Hematopoietic multipotent progenitor cell treated with erythropoietin and hydrocortisone succinate and interleukin-3 and kit ligand, for 15 days (in vitro differentiated cells): ENCODE results near the gene STPG3.

Experiments used
- DNase-seq: peaks from one replicate; pipeline ENCODE4 v3.0.0-alpha.2; 2015; ENCODE audit warnings: low spot score

The STPG3 gene

GRCh38 chr9:137266585-137267453 lies 15.7 kb downstream of the STPG3 start:
- no peak for DNase-seq

DNA sequence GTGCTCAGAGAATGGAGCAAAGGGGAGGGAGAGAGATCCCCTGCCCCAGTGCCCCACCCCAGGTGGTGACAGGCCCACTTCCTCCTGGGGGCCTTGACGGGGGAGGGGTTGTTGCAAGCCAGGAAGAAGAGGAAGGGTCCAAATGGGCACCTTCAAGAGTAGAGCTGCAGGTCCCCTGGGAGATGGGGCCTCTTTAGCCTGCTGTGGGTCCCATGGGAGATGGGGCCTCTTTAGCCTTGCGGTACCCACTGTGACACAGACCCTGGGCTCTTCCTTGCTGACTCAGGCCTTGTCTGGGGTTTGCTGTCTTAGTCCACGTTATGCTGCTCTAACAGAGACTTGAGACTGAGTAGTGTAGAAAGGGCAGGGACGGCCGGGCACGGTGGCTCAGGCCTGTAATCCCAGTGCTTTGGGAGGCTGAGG lies 16.9 kb downstream of the STPG3 start:
- DNase-seq = no peak

- no peak for DNase-seq
These were observed 17.6 kb downstream of the STPG3 start for GRCh38 chr9:137268538-137269201.

GRCh38 chr9:137269231-137269772 lies 18.2 kb downstream of the STPG3 start:
- DNase-seq = no peak

- DNase-seq = no peak
These were observed 20.0 kb downstream of the STPG3 start for GRCh38 chr9:137270929-137271695.

GRCh38 chr9:137271696-137272076 lies 20.6 kb downstream of the STPG3 start:
- DNase-seq = no peak

DNA sequence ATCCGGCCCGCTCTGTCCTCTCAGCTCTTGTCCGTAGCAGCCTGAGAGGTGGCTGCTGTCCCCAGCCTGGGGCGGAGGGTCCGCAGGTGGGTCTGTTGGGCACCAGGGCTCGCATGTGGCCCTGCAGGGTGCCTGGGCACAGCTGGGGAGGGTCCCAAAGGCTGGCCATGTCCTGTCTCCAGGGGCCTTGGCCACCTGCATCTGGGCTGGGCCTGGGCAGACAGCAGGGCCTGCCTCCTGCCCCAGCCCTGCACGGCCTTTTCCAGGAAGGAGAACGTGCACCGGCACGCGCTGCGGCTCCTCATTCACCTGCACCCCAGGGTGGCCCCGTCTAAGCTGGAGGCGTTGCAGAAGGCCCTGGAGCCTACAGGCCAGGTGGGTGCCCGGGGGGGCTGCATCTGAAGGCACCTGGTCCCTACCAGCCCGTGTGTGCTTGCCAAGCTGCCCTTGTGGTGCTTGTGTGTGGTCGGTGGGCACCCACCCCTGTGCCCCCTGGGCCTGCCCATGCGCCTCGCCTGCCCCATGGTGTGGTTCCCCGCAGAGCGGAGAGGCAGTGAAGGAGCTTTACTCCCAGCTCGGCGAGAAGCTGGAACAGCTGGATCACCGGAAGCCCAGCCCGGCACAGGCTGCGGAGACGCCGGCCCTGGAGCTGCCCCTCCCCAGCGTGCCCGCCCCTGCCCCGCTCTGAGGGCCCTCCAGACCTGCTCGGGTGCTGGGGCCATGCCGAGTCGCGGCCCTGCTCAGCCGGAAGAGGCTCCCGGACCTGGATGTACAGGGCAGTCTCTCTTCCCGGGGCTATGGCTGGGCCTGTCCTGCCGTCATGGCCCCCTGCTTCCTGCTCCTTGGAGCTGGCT lies 21.4 kb downstream of the STPG3 start:
- DNase-seq = no peak

- DNase-seq = no peak
These were observed 22.0 kb downstream of the STPG3 start for GRCh38 chr9:137273095-137273490.

DNA sequence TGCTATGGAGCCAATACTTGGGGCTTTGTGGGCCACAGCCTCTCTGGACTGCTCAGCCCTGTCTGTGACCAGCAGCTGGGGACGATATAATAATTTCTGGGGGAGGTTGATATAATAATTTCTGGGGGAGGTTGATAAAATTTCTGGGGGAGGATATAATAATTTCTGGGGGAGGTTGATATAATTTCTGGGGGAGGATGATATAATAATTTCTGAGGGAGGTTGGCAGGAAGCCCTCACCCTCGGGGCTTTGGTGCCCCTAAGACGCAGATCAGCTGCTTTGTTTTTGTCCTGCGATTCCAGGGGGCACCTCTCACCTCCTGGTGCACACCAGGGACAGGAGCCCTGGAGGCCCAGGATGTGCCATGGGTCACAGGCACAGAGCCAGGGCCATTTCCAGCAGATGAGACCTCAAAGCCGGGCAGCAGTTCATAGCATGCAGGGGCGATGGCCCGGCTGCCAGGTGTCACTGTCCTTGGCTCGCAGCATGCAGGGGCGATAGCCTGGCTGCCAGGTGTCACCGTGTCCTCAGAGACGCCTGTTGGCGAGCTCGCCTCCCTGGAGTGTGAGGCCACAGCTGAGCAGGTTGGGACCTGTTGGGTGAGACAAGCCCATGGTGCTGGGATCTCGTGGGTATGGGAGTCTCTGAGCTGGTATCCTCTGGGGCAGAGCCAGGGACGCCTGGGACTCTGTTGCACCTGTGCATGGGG lies 22.7 kb downstream of the STPG3 start:
- DNase-seq = no peak

GRCh38 chr9:137275203-137275587 lies 24.1 kb downstream of the STPG3 start:
- DNase-seq = no peak

DNA sequence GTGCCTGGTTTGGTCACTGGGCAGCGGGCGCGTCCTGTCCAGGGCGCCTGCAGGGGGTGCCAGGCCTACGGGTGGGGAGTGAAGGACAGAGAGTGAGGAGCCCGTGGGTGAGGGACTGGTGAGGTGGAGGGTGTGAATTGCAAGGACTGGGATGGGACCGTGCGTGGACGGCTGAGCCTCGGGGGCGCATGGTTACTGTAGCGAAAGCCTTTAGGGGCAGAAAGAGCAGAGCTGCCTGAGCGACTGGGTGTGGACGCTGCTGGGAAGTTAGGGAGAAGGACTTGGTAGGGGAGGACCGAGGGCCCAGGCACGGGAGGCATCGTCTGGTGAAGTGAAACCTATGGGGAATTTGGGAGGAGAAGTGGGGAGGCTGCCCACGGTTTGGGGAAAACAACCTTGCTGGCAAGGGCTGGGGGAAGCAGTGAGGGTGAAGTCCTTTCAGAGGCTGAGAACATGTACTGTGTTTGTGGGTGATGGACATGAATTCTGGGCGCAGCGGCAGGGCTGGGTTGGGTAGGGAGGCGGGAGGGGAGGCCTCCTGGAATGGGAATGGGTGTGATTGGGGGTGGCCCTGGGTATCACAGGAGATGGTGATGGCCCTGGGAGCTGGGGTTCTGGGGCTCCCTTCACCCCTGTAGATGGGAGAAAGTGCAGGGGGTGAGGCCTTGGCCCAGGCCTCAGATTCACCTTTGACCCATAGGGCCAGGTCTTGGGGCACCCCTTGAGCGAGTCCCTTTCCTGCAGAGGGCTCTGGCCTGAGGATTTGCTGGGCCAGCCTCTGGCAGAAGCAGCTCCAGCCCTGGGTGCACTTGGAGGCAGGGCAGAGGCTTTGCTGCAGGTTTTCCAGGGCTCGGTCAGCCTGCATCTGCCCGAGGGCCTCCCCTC lies 24.7 kb downstream of the STPG3 start:
- DNase-seq = no peak

GRCh38 chr9:137276473-137277328 lies 25.6 kb downstream of the STPG3 start:
- no peak for DNase-seq

DNA sequence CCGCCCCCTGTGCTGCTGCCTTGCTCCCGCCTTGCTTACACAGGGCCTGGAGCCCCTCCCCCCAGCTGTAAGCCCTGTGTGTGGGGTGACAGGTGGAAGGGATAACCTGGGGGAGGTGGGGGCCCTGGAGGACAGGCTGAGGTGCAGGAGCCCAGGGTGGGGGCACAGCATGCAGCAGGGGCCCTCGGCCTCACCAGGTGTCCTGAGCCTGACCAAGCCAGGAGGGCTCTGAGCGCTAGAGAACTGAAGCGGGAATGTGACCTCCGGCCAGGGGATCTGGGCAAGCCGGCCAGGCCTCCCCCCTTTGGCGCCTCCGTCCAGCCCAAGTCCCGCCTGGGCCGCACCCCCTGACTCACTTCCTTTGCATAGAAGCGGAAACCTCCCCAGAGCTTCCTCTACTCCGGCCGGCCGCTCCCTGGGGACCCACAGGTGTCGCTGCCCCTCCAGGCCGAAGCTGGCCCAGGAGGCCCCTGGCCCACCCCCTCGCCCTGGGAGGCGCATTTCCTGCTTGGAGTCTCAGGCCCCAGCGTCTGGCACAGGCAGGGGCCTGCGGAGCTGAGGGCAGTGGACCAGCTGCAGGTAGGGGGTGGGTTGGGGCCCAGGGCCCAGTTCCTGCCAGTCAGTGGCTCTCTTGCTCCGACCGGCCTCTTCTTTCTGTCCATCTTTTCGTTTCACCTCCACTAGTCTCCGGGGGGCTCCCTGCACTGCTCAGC lies 26.4 kb downstream of the STPG3 start, which contains the start of gene TOR4A:
Gene TOR4A (plus strand): TSS at position 398 of the 713 bp plus-strand sequence. CDS start 964 bp downstream, outside the sequence.
- DNase-seq = no peak

DNA sequence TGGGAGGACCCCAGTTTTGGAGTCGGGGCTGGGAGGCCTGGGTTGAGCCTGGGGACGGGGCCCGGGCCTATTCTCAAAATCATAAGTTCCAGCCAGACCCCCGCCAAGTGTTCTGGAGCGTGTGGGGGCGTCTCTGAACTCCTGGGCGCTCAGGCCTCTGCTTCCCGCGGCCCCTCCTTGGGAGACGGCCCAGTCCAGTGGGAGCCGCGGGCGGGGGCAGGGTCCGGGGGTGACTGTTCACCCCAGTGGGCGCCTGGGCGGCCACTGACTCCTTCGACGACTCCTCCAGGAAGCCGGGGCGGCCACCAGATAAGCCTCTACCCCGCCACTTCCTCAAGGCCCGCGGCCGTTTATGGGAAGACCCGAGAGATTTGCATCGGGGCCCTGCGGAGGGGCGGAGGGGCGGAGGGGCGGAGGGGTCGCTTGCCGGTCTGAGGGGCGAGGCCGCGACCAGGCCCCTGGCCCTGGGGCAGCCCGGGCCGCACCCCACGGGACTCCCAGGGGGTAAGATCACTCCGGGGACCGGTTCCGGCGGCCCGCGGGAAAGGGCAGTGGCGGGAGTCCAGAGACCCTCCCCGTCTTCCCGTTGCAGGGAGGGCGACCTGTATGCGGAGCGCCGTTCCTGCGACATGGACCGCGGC lies 27.1 kb downstream of the STPG3 start:
- no peak for DNase-seq

DNA sequence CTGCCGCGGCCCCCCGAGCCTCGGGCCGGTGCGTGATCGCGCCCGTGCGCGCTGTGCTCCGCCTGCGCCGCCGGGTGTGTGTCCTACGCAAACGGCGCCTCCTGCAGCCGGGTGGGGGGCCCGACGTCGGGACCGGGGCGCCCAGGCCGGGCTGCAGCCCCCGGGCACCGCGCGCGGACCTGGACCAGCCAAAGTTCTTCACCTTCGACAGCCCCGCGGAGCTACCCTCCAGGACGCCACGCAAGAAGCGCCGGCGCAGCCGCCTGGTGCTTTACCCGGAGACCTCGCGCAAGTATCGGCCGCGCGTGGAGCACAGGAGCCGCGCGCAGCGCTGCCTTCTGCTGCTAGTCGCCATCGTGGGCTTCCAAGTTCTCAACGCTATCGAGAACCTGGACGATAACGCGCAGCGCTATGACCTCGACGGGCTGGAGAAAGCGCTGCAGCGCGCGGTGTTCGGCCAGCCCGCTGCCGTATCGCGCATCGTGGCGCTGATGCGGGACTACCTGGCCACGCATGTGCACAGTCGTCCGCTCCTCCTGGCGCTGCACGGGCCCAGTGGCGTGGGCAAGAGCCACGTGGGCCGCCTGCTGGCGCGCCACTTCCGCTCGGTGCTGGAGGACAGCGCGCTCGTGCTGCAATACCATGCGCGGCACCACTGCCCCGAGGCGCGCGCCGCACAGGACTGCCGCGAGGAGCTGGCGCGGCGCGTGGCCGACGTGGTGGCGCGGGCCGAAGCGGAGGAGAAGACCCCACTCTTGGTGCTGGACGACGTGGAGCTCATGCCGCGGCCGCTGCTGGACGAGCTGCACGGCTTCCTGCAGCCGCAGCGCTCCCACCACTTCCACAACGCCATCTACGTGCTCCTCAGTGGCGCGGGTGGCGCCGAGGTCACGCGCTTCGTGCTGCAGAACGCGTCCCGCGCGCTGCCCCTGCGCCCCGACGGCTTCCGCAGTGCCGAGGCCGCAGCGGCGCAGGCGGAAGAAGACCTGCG lies 27.9 kb downstream of the STPG3 start:
- no peak for DNase-seq

GRCh38 chr9:137279741-137280473 lies 28.8 kb downstream of the STPG3 start:
- no peak for DNase-seq
